Keratinocyte (primary cell): ENCODE measurements around the gene CYP2D6.
"Not testable (repeated sequence)": the region's sequence is repeated elsewhere in the genome, so short reads cannot be mapped to it uniquely, and the experiment has no call there.

Experiments used
- EZH2 ChIP-seq: IDR thresholded peaks from one replicate; pipeline ENCODE4 v1.6.1; 2012; ENCODE audit warnings: inconsistent platforms, mild to moderate bottlenecking, low read length, moderate library complexity
- TF ChIP-seq, protein P1 (sequence below), 3 experiments: IDR thresholded peaks in 1 of 3; conservative IDR thresholded peaks in 1 of 3; optimal IDR thresholded peaks in 1 of 3; 2 replicates in 2 of 3; 3 replicates in 1 of 3; pipeline versions ENCODE3 to v1.5.1; 2011; ENCODE audit warnings: low read length in 3 of 3, mild to moderate bottlenecking in 3 of 3, moderate library complexity in 2 of 3, control low read depth in 1 of 3, inconsistent platforms in 1 of 3; ENCODE audit not compliant: insufficient read depth in 2 of 3; ENCODE audit errors: extremely low read depth in 1 of 3

GRCh38 chr22:42143859-42144822, 13.5 kb upstream of the CYP2D6 start:
- TF ChIP-seq, protein P1, sequence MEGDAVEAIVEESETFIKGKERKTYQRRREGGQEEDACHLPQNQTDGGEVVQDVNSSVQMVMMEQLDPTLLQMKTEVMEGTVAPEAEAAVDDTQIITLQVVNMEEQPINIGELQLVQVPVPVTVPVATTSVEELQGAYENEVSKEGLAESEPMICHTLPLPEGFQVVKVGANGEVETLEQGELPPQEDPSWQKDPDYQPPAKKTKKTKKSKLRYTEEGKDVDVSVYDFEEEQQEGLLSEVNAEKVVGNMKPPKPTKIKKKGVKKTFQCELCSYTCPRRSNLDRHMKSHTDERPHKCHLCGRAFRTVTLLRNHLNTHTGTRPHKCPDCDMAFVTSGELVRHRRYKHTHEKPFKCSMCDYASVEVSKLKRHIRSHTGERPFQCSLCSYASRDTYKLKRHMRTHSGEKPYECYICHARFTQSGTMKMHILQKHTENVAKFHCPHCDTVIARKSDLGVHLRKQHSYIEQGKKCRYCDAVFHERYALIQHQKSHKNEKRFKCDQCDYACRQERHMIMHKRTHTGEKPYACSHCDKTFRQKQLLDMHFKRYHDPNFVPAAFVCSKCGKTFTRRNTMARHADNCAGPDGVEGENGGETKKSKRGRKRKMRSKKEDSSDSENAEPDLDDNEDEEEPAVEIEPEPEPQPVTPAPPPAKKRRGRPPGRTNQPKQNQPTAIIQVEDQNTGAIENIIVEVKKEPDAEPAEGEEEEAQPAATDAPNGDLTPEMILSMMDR (optimal IDR thresholded peaks at IDR 0.05 in 1 of 3, IDR thresholded peaks at IDR 0.05 in 1 of 3, conservative IDR thresholded peaks at IDR 0.05 in 1 of 3; ENCODE audit: extremely low read depth in 1 of 3, insufficient read depth in 2 of 3, low read length in 3 of 3), result not testable (repeated sequence)
- not testable (repeated sequence) for TF ChIP-seq EZH2
